ENCODE measurements around the gene CD80. TPM values are rescaled to one million over a fixed set of nuclear protein-coding genes. Genes with fewer than 3 reads are reported as not detected.

CD80 gene
- total RNA-seq: under 1 TPM; 0.14 to 0.40 TPM

- Mint-ChIP-seq H3K36me3 (ENCODE audit: low read depth) (no peaks in the 10 kb centered on the region), H3K27ac (no peak within 1 kb of the TSS), H3K4me3 (no peak within 1 kb of the TSS), H3K27me3 (ENCODE audit: low read depth) (no peaks in the 10 kb centered on the region), H3K4me1 (ENCODE audit: low read depth) (peaks cover 10% of the 10 kb centered on the region), H3K9me3 (peaks cover 2% of the 10 kb centered on the region)
- peak; percentile 81 for DNase-seq
- intact Hi-C loops (cut with micrococcal nuclease): loop anchor here (1.0 to 2.0 kb wide), 5 partner anchors 61 to 677 kb away; partner anchors contain the start of genes TIMMDC1 and TMEM39A
- CTCF ChIA-PET: interaction anchor here (1.0 to 1.3 kb wide), 8 partner anchors 11 to 415 kb away, joined by 3 read pairs; no protein-coding TSS in a partner anchor
Observed at GRCh38 chr3:119559441-119559963, at the start of gene CD80. CD80 (minus strand) TSS chr3:119559614; CDS start chr3:119557728, 1,886 bp downstream.

GRCh38 chr3:119608405-119609000, 49.1 kb upstream of the CD80 start:
- Mint-ChIP-seq H3K9me3 (no peaks in the 10 kb centered on the region), H3K4me1 (ENCODE audit: low read depth) (no peaks in the 10 kb centered on the region), H3K4me3 (no peak overlapping the region), H3K27me3 (ENCODE audit: low read depth) (peaks cover 21% of the 10 kb centered on the region), H3K36me3 (ENCODE audit: low read depth) (no peaks in the 10 kb centered on the region), H3K27ac (no peak overlapping the region)
- CTCF ChIA-PET: no interaction called here
- DNase-seq: no peak
- intact Hi-C loops (cut with micrococcal nuclease): loop anchor here (10.0 kb wide), 1 partner anchor 486 kb away; the partner anchor contains the start of gene GSK3B

GRCh38 chr3:119604878-119605277, 45.5 kb upstream of the CD80 start:
- H3K9me3 Mint-ChIP-seq: no peaks in the 10 kb centered on the region
- no peak for DNase-seq
- no peaks in the 10 kb centered on the region for H3K36me3 Mint-ChIP-seq (ENCODE audit: low read depth)
- peaks cover 12% of the 10 kb centered on the region for H3K27me3 Mint-ChIP-seq (ENCODE audit: low read depth)
- peaks cover 3% of the 10 kb centered on the region for H3K4me1 Mint-ChIP-seq (ENCODE audit: low read depth)
- H3K4me3 Mint-ChIP-seq: no peak overlapping the region
- intact Hi-C loops (cut with micrococcal nuclease): loop anchor here (1.0 to 10.0 kb wide), 2 partner anchors 21 to 490 kb away; partner anchors contain the start of gene GSK3B
- H3K27ac Mint-ChIP-seq: no peak overlapping the region
- CTCF ChIA-PET: interaction anchor here (0.6 kb wide), 2 partner anchors 20 to 282 kb away, joined by 3 to 4 read pairs; no protein-coding TSS in a partner anchor

GRCh38 chr3:119602676-119603075, 43.3 kb upstream of the CD80 start:
- no peak for DNase-seq
- Mint-ChIP-seq H3K4me3 (no peak overlapping the region), H3K36me3 (ENCODE audit: low read depth) (no peaks in the 10 kb centered on the region), H3K27ac (no peak overlapping the region), H3K4me1 (ENCODE audit: low read depth) (peaks cover 3% of the 10 kb centered on the region), H3K9me3 (no peaks in the 10 kb centered on the region), H3K27me3 (ENCODE audit: low read depth) (peaks cover 1% of the 10 kb centered on the region)
- intact Hi-C loops (cut with micrococcal nuclease): loop anchor here (10.0 kb wide), 1 partner anchor 492 kb away; the partner anchor contains the start of gene GSK3B
- CTCF ChIA-PET: no interaction called here

- CTCF ChIA-PET: interaction anchor here (0.7 to 1.2 kb wide), 3 partner anchors 21 to 140 kb away, joined by 3 to 4 read pairs (median 3); no protein-coding TSS in a partner anchor
- DNase-seq: peak; percentile 14
- H3K27ac Mint-ChIP-seq: no peak overlapping the region
- H3K36me3 Mint-ChIP-seq (ENCODE audit: low read depth): no peaks in the 10 kb centered on the region
- H3K9me3 Mint-ChIP-seq: no peaks in the 10 kb centered on the region
- no peak overlapping the region for H3K4me3 Mint-ChIP-seq
- intact Hi-C loops (cut with micrococcal nuclease): loop anchor here (2.0 to 10.0 kb wide), 3 partner anchors 18 to 494 kb away; partner anchors contain the start of gene GSK3B
- no peaks in the 10 kb centered on the region for H3K27me3 Mint-ChIP-seq (ENCODE audit: low read depth)
- peaks cover 3% of the 10 kb centered on the region for H3K4me1 Mint-ChIP-seq (ENCODE audit: low read depth)
Observed at GRCh38 chr3:119601154-119601553, 41.7 kb upstream of the CD80 start.

GRCh38 chr3:119600732-119601131, 41.3 kb upstream of the CD80 start:
- H3K4me1 Mint-ChIP-seq (ENCODE audit: low read depth): peaks cover 3% of the 10 kb centered on the region
- no peaks in the 10 kb centered on the region for H3K9me3 Mint-ChIP-seq
- no peak overlapping the region for H3K4me3 Mint-ChIP-seq
- CTCF ChIA-PET: interaction anchor here (0.6 to 1.2 kb wide), 6 partner anchors 10 to 141 kb away, joined by 3 to 4 read pairs (median 3); no protein-coding TSS in a partner anchor
- DNase-seq: peak; percentile 59
- no peaks in the 10 kb centered on the region for H3K27me3 Mint-ChIP-seq (ENCODE audit: low read depth)
- H3K27ac Mint-ChIP-seq: no peak overlapping the region
- intact Hi-C loops (cut with micrococcal nuclease): loop anchor here (1.0 to 10.0 kb wide), 5 partner anchors 18 to 494 kb away; partner anchors contain the start of genes COX17 and GSK3B
- no peaks in the 10 kb centered on the region for H3K36me3 Mint-ChIP-seq (ENCODE audit: low read depth)

GRCh38 chr3:119599558-119600174, 40.3 kb upstream of the CD80 start:
- Mint-ChIP-seq H3K4me1 (ENCODE audit: low read depth) (peaks cover 3% of the 10 kb centered on the region), H3K27ac (no peak overlapping the region)
- intact Hi-C loops (cut with micrococcal nuclease): loop anchor here (1.0 to 10.0 kb wide), 5 partner anchors 17 to 495 kb away; partner anchors contain the start of genes COX17 and GSK3B

GRCh38 chr3:119598410-119599098, 39.1 kb upstream of the CD80 start:
- H3K9me3 Mint-ChIP-seq: no peaks in the 10 kb centered on the region
- no peaks in the 10 kb centered on the region for H3K36me3 Mint-ChIP-seq (ENCODE audit: low read depth)
- no peak for DNase-seq
- CTCF ChIA-PET: no interaction called here
- intact Hi-C loops (cut with micrococcal nuclease): no loop called here
- H3K4me1 Mint-ChIP-seq (ENCODE audit: low read depth): peaks cover 3% of the 10 kb centered on the region
- H3K27ac Mint-ChIP-seq: no peak overlapping the region
- no peaks in the 10 kb centered on the region for H3K27me3 Mint-ChIP-seq (ENCODE audit: low read depth)
- no peak overlapping the region for H3K4me3 Mint-ChIP-seq

More at GRCh38 chr3:119599558-119600174, 40.3 kb upstream of the CD80 start:
- no peak for DNase-seq
- H3K4me3 Mint-ChIP-seq: no peak overlapping the region
- H3K9me3 Mint-ChIP-seq: no peaks in the 10 kb centered on the region
- no peaks in the 10 kb centered on the region for H3K27me3 Mint-ChIP-seq (ENCODE audit: low read depth)
- CTCF ChIA-PET: interaction anchor here (1.0 to 1.4 kb wide), 2 partner anchors 8 to 27 kb away, joined by 3 to 4 read pairs; no protein-coding TSS in a partner anchor
- H3K36me3 Mint-ChIP-seq (ENCODE audit: low read depth): no peaks in the 10 kb centered on the region

GRCh38 chr3:119597548-119598288, 38.3 kb upstream of the CD80 start, which contains the start of gene PLA1A:
PLA1A (plus strand) TSS chr3:119597885; CDS start chr3:119597914, 29 bp downstream.
- Mint-ChIP-seq H3K4me3 (no peak within 1 kb of the TSS), H3K9me3 (no peaks in the 10 kb centered on the region), H3K36me3 (ENCODE audit: low read depth) (no peaks in the 10 kb centered on the region), H3K4me1 (ENCODE audit: low read depth) (peaks cover 3% of the 10 kb centered on the region), H3K27me3 (ENCODE audit: low read depth) (no peaks in the 10 kb centered on the region), H3K27ac (no peak within 1 kb of the TSS)
- intact Hi-C loops (cut with micrococcal nuclease): no loop called here
- CTCF ChIA-PET: no interaction called here
- DNase-seq: no peak

- intact Hi-C loops (cut with micrococcal nuclease): no loop called here
Observed at GRCh38 chr3:119596398-119596797, 37.0 kb upstream of the CD80 start.

GRCh38 chr3:119595639-119596334, 36.4 kb upstream of the CD80 start:
- no peak for DNase-seq
- intact Hi-C loops (cut with micrococcal nuclease): no loop called here
- H3K4me1 Mint-ChIP-seq (ENCODE audit: low read depth): no peaks in the 10 kb centered on the region
- no peaks in the 10 kb centered on the region for H3K36me3 Mint-ChIP-seq (ENCODE audit: low read depth)
- CTCF ChIA-PET: interaction anchor here (0.6 to 0.7 kb wide), 2 partner anchors 298 to 359 kb away, joined by 3 to 4 read pairs; no protein-coding TSS in a partner anchor
- peaks cover 4% of the 10 kb centered on the region for H3K27me3 Mint-ChIP-seq (ENCODE audit: low read depth)
- no peak overlapping the region for H3K4me3 Mint-ChIP-seq
- no peak overlapping the region for H3K27ac Mint-ChIP-seq
- H3K9me3 Mint-ChIP-seq: no peaks in the 10 kb centered on the region

More at GRCh38 chr3:119596398-119596797, 37.0 kb upstream of the CD80 start:
- Mint-ChIP-seq H3K4me1 (ENCODE audit: low read depth) (peaks cover 3% of the 10 kb centered on the region), H3K27me3 (ENCODE audit: low read depth) (peaks cover 2% of the 10 kb centered on the region), H3K4me3 (no peak overlapping the region), H3K9me3 (no peaks in the 10 kb centered on the region), H3K36me3 (ENCODE audit: low read depth) (no peaks in the 10 kb centered on the region), H3K27ac (no peak overlapping the region)
- DNase-seq: no peak
- CTCF ChIA-PET: no interaction called here

Measured in activated naive CD4-positive, alpha-beta T cell treated with anti-CD3 and anti-CD28 coated beads for 36 hours (primary cell).